SK-N-SH treated with all-trans-retinoic acid at 6 μM for 48 hours (cell line): ENCODE data around the gene ALKBH5.
A peak's percentile ranks its signal among the peaks of the same experiment; 100 is the strongest.

Source experiments
- ATAC-seq: fragments of 200-7000 bp; cut with Tn5 transposase; 3 replicates; pipeline ENCODE4 v1.9.1; 2020; ENCODE audit warnings: mild to moderate bottlenecking, moderate library complexity
- ARNTL ChIP-seq: fragments of 450-650 bp; formaldehyde crosslinking; IDR thresholded peaks from 2 replicates; pipeline ENCODE4 v1.5.0; 2020; ENCODE audit warnings: low read depth, mild to moderate bottlenecking, moderate library complexity, borderline replicate concordance
- BACH2 ChIP-seq: fragments of 250-450 bp; sonication (Bioruptor Pico); IDR thresholded peaks from 2 replicates; pipeline ENCODE4 v1.9.0; 2021; ENCODE audit warnings: mild to moderate bottlenecking, borderline replicate concordance
- CREB5 ChIP-seq: fragments of 250-450 bp; sonication (Bioruptor Pico); IDR thresholded peaks from 2 replicates; pipeline ENCODE4 v1.5.1; 2020; ENCODE audit warnings: low read depth, mild to moderate bottlenecking, moderate library complexity
- CSDC2 ChIP-seq: fragments of 250-450 bp; sonication (Bioruptor Pico); IDR thresholded peaks from 2 replicates; pipeline ENCODE4 v1.5.0; 2020; ENCODE audit warnings: mild to moderate bottlenecking, moderate library complexity
- CSRNP3 ChIP-seq: fragments of 250-450 bp; sonication (Bioruptor Pico); IDR thresholded peaks from 2 replicates; pipeline ENCODE4 v1.5.1; 2021; ENCODE audit warnings: mild to moderate bottlenecking, moderate library complexity
- ESRRG ChIP-seq: fragments of 250-450 bp; sonication (Bioruptor Pico); IDR thresholded peaks from 2 replicates; pipeline ENCODE4 v1.6.1; 2021; ENCODE audit warnings: mild to moderate bottlenecking
- GLIS3 ChIP-seq: fragments of 250-450 bp; sonication (Bioruptor Pico); IDR thresholded peaks from 2 replicates; pipeline ENCODE4 v1.5.0; 2020; ENCODE audit warnings: mild to moderate bottlenecking, moderate library complexity
- ISL1 ChIP-seq: fragments of 250-450 bp; sonication (Bioruptor Pico); IDR thresholded peaks from 2 replicates; pipeline ENCODE4 v2.1.2; 2022; ENCODE audit warnings: mild to moderate bottlenecking, moderate library complexity
- OSR1 ChIP-seq: fragments of 250-450 bp; sonication (Bioruptor Pico); IDR thresholded peaks from 2 replicates; pipeline ENCODE4 v1.8.0; 2022; ENCODE audit warnings: moderate library complexity, mild to moderate bottlenecking, inconsistent platforms
- PATZ1 ChIP-seq: fragments of 250-450 bp; sonication (Bioruptor Pico); IDR thresholded peaks from 2 replicates; pipeline ENCODE4 v1.8.0; 2020; ENCODE audit warnings: mild to moderate bottlenecking, moderate library complexity, borderline replicate concordance
- POU6F1 ChIP-seq: fragments of 250-450 bp; sonication (Bioruptor Pico); IDR thresholded peaks from 2 replicates; pipeline ENCODE4 v1.8.0; 2021; ENCODE audit warnings: low read depth, mild to moderate bottlenecking, moderate library complexity, borderline replicate concordance
- PPARA ChIP-seq: fragments of 250-450 bp; sonication (Bioruptor Pico); IDR thresholded peaks from 2 replicates; pipeline ENCODE4 v1.5.0; 2020; ENCODE audit warnings: mild to moderate bottlenecking, borderline replicate concordance
- RARB ChIP-seq: fragments of 250-450 bp; sonication (Bioruptor Pico); IDR thresholded peaks from 2 replicates; pipeline ENCODE4 v1.8.0; 2021; ENCODE audit warnings: mild to moderate bottlenecking, moderate library complexity
- SNAI2 ChIP-seq: fragments of 250-450 bp; sonication (Bioruptor Pico); IDR thresholded peaks from 2 replicates; pipeline ENCODE4 v1.5.0; 2020; ENCODE audit warnings: mild to moderate bottlenecking, moderate library complexity
- TCF4 ChIP-seq: fragments of 250-450 bp; sonication (Bioruptor Pico); IDR thresholded peaks from 2 replicates; pipeline ENCODE4 v1.8.0; 2021; ENCODE audit warnings: mild to moderate bottlenecking, moderate library complexity, borderline replicate concordance
- TOX ChIP-seq: fragments of 250-450 bp; sonication (Bioruptor Pico); IDR thresholded peaks from 2 replicates; pipeline ENCODE4 v1.8.0; 2021; ENCODE audit warnings: mild to moderate bottlenecking, moderate library complexity, borderline replicate concordance
- TSHZ2 ChIP-seq: fragments of 250-450 bp; sonication (Bioruptor Pico); IDR thresholded peaks from 2 replicates; pipeline ENCODE4 v1.5.0; 2020; ENCODE audit warnings: mild to moderate bottlenecking, moderate library complexity
- ZC3H10 ChIP-seq: fragments of 250-450 bp; sonication (Bioruptor Pico); IDR thresholded peaks from 2 replicates; pipeline ENCODE4 v1.5.1; 2021; ENCODE audit warnings: mild to moderate bottlenecking, moderate library complexity
- ZFP3 ChIP-seq: fragments of 250-450 bp; sonication (Bioruptor Pico); IDR thresholded peaks from 2 replicates; pipeline ENCODE4 v1.5.0; 2020; ENCODE audit warnings: mild to moderate bottlenecking, moderate library complexity
- ZFP30 ChIP-seq: fragments of 450-650 bp; formaldehyde crosslinking; IDR thresholded peaks from 2 replicates; pipeline ENCODE4 v1.5.0; 2022; ENCODE audit warnings: mild to moderate bottlenecking, moderate library complexity
- ZNF565 ChIP-seq: fragments of 450-650 bp; formaldehyde crosslinking; conservative IDR thresholded peaks from 2 replicates; pipeline ENCODE4 v1.5.0; 2020; ENCODE audit warnings: low read depth, mild to moderate bottlenecking, moderate library complexity
- ZNF70 ChIP-seq: fragments of 450-650 bp; formaldehyde crosslinking; IDR thresholded peaks from 2 replicates; pipeline ENCODE4 v1.5.0; 2020; ENCODE audit warnings: mild to moderate bottlenecking, moderate library complexity
- ZNF8 ChIP-seq: fragments of 450-650 bp; formaldehyde crosslinking; IDR thresholded peaks from 2 replicates; pipeline ENCODE4 v1.5.0; 2020; ENCODE audit warnings: mild to moderate bottlenecking, moderate library complexity

Gene ALKBH5

GRCh38 chr17:18183334-18184142 lies at the start of gene ALKBH5:
Gene ALKBH5, plus strand, starts transcription at chr17:18183828. Its CDS starts 416 bp downstream, at chr17:18184244.
- TF ChIP-seq PPARA (no peak), TSHZ2 (CRISPR knock-in tag) (no peak), SNAI2 (CRISPR knock-in tag) (no peak), ZFP3 (CRISPR knock-in tag) (no peak), CSDC2 (CRISPR knock-in tag) (no peak), CREB5 (CRISPR knock-in tag) (no peak), POU6F1 (CRISPR knock-in tag) (no peak), ZFP30 (CRISPR knock-in tag) (no peak), OSR1 (CRISPR knock-in tag) (no peak), ZC3H10 (CRISPR knock-in tag) (no peak), TCF4 (no peak), TOX (CRISPR knock-in tag) (no peak), ESRRG (CRISPR knock-in tag) (no peak), ZNF565 (CRISPR knock-in tag) (no peak), PATZ1 (no peak), ZNF8 (no peak), RARB (CRISPR knock-in tag) (no peak), ZNF70 (no peak), CSRNP3 (CRISPR knock-in tag) (no peak), ARNTL (CRISPR knock-in tag) (no peak)
- ATAC-seq, result peak; percentile 84

GRCh38 chr17:18136357-18136756 lies 47.3 kb upstream of the ALKBH5 start:
- ATAC-seq, result no peak
- TF ChIP-seq ZFP3 (CRISPR knock-in tag), result no peak
- no peak for TF ChIP-seq PPARA
- TF ChIP-seq POU6F1 (CRISPR knock-in tag), result no peak
- TF ChIP-seq CREB5 (CRISPR knock-in tag), result no peak
- TF ChIP-seq BACH2 (CRISPR knock-in tag), result no peak
- TF ChIP-seq ZNF70, result no peak
- no peak for TF ChIP-seq TCF4
- TF ChIP-seq SNAI2 (CRISPR knock-in tag), result no peak
- TF ChIP-seq GLIS3 (CRISPR knock-in tag), result no peak
- TF ChIP-seq TOX (CRISPR knock-in tag), result no peak
- no peak for TF ChIP-seq TSHZ2 (CRISPR knock-in tag)
- no peak for TF ChIP-seq CSDC2 (CRISPR knock-in tag)
- no peak for TF ChIP-seq RARB (CRISPR knock-in tag)
- TF ChIP-seq ESRRG (CRISPR knock-in tag), result no peak
- no peak for TF ChIP-seq ZFP30 (CRISPR knock-in tag)
- no peak for TF ChIP-seq OSR1 (CRISPR knock-in tag)
- no peak for TF ChIP-seq ISL1
